ENCODE data around the gene UCK2.

The UCK2 gene

GRCh38 chr1:165903672-165904071, 76.3 kb downstream of the UCK2 start:
- DNase-seq: no peak

GRCh38 chr1:165904948-165905347, 77.5 kb downstream of the UCK2 start:
- DNase-seq: no peak

DNA sequence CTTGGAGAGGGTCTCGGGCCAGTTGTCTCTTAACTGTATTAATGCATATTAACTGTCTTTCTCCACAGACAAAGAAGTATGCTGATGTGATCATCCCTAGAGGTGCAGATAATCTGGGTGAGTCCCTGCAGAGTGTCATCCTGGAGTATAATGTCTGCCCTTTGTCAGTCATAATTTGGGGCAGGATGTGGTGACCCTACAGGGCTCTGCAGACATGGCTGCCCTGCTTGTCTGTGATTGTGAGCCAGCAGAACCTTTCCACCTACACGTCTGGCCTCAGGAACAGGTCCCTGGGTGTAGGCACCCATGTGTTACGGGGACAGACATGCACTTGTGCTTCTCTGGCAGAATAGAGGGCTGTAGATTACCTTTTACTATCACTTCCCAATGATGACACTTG, 78.4 kb downstream of the UCK2 start:
- DNase-seq: no peak

- DNase-seq: no peak
Measured at GRCh38 chr1:165907256-165907857, 79.9 kb downstream of the UCK2 start.

DNA sequence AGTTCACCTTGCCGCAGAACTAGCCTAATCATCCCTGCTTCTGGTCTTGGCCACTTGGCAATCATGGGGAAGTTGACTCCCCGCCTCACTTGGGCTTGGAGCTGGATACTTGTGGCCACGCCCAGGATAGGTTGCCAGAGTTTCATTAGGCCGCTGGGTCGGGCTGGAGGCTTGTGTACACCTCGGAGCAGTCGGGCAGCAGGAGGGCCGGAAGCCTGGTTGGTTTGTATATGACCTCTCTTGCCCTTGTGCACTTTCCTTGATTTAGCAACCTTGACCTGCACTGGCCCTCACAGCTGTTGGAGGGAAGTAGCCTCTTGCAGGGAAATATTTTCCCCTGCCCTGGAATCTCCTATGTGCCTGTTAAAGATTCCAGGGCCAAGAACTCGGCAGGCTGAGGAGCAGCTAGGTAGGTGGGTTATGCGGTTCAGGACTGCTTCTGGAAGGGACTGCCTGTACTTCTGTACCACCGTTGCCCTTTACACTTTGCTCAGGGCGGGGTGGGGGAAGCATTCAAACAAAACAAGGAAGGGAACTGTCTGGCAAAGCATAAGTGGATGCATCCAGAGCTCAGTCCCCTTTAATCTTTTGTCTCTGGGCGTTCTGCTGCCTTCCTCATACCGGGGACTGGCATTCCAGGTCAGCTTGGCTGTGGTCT, 83.5 kb downstream of the UCK2 start:
- no peak for DNase-seq

GRCh38 chr1:165911609-165912281, 84.3 kb downstream of the UCK2 start:
- no peak for DNase-seq

- no peak for DNase-seq
Measured at GRCh38 chr1:165912638-165913037, 85.2 kb downstream of the UCK2 start.

- DNase-seq: peak; percentile 56 to 90
Measured at GRCh38 chr1:165914136-165914798, 86.9 kb downstream of the UCK2 start.

DNA sequence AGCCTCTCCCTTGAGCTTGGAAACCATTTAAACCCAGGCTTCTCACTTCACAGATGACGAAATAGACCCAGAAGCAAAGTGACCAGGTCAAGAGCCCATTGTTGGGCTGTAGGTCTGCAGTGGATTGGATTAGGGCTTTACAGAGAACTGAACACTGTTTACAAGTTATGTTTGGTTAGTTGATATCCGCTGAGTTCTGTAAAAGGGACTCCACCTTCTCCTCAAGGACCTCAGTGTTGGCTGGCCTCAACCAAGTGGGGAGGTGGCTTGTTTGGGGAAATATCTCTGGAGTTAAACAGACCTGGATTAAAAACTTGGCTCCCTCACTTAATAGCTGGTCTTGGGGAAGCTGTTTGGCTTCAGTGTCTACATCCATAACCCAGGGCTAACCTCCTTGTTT, 88.1 kb downstream of the UCK2 start:
- no peak for DNase-seq

GRCh38 chr1:165915932-165916348, 88.5 kb downstream of the UCK2 start:
- DNase-seq: no peak

- no peak for DNase-seq
Measured at GRCh38 chr1:165917166-165917565, 89.8 kb downstream of the UCK2 start.

DNA sequence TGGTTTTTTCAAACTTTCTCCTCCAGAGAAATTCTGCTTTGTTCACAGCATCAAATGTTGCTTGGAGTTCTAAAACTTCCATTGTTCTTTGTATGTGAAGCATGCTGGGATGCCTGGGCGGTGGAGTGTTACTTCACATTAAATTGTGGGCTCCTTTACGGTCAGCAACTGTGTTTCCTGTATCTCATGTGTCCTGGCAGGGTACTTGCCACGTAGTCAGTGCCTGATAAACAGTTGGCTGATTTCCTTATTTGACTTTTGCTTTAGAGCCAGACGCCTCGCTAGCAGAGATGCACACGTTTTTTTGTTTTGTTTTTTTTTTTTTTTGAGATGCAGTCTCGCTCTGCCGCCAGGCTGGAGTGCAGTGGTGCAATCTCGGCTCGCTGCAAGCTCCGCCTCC, 96.7 kb downstream of the UCK2 start:
- DNase-seq: no peak

GRCh38 chr1:165925498-165926079, 98.2 kb downstream of the UCK2 start:
- no peak for DNase-seq

DNA sequence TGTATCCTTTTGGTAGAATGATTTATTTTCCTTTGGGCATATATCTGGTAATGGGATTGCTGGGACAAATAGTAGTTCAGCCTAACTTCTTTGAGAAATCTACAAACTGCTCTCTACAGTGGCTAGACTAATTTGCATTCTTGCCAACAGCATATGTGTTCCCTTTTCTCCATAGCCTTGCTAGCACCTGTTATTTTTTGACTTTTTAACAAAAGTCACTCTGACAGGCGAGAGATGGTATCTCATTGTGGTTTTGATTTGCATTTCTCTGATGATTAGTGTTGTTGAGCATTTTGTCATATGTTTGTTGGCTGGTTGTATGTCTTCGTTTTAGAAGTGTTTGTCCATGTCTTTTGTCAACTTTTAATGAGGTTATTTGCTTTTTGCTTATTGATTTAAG, 99.8 kb downstream of the UCK2 start:
- DNase-seq: no peak

DNA sequence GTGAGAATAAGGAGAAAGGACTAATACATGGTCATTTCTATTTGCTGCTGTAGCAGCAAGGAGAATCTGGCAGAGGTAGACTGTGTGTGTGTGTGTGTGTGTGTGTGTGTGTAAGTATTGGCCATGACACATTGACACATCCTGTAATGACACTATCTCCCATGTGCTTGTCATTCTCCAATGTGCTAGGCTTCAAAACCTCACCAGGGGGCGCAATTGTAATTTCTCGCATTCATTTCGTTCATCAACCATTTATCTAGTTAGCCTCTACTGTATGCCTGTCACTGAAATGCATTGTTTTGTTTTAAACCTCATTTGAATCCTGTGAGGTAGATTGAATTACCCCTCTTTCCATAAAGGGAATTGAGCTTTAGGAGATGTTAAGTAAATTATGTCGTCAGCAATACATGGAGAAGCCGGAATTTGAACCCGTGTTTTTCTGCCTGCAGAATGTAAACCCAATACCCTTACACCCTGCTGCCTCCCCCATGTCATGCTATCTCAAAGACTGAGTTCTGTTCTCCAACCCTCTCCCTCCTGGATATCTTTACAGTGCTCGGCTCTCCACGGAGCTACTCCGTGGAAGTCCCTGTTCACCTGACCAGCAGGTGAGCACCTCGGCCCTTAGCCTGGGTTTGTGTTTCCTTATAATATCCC, 100.8 kb downstream of the UCK2 start:
- DNase-seq: peak; percentile 40 to 83

- DNase-seq: no peak
Measured at GRCh38 chr1:165930961-165931360, 103.5 kb downstream of the UCK2 start.

DNA sequence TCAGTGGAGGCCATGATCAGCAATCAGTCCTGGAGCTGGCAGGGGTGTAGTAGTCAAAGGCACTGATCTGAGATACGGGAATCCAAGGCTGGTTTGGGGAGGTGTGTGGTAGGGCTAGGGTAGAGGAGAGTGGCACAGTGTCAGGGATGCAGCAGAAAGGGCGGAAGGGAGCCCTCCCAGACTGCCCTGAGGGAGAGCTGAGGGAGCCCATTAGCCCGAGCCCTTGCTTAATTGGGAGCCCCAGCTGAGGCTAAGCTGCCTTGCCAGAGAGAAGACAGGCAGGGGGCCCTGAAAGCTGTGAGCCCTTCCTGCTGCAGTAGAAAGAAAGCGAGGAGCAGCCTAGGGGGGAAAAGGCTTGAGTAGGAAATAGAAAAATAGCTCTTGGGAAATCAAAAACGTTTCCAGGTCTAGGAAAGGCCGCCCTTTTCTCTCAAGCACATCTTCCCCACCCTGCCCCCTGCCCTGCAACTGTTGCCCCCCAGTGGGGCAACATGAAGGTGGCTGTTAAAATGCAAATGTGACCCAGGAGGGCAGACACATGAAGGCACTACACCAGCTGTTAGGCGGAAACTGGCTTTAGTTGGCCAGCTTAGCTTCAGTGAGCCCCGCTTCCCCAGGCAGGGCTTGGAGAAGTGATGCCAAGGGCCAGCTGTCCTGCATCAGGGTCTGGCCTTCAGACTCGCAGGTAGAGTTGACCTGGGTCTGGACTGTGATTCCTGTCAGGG, 106.2 kb downstream of the UCK2 start:
- no peak for DNase-seq

- no peak for DNase-seq
Measured at GRCh38 chr1:165936542-165936941, 109.1 kb downstream of the UCK2 start.

DNA sequence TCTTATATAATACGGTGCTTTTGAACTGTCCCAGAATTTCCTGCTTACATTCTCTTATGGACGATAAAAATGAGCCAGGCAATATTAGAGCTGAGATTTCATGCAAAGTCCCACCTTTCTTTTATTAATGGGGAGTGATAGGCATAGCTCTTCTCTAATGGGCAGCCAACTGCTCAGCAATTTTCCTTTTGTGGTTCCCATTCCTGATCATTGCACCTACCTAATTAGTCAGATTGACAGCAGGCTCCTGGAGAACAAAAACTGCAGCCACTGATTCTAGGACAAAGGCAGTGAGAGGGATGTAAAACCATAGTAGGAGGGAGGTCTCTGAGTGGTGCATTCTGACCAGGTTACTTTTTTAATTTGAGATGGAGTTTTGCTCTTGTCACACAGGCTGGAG, 110.4 kb downstream of the UCK2 start:
- no peak for DNase-seq

DNA sequence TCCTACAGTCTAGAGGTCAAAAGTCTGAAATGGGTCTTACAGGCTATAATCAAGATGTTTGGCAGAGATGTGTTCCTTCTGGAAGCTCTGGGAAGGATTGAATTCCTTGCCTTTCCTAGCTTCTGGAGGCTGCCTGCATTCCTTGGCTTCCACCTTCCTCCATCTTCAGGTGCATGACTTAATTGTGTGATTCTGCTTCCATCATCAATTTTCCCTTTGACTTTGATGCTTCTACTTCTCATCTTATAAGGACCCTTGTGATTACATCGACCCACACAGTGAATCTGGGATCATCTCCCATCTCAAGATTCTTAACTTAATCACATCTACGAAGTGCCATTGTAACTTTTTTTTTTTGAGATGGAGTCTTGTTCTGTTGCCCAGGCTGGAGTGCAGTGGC, 111.4 kb downstream of the UCK2 start:
- DNase-seq: no peak

DNA sequence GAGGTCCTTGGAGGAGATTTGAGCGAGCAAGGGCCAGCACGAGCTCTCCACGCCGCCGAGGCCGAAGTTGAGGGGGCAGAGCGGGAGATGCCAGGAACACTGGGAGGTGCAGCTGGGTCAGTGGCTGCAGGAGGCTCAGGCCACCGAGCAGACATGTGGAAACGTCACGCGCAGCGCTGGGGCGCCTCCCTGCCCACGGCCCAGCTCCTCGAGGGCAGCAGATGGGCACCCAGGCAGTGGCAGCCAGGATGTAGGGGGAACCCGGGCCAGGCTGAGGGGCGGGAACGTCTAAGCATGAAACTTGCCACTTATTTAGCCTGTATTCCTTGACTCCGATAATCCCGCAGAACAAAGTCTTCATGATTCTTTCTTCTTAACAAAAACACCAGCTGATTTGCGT, 114.1 kb downstream of the UCK2 start:
- DNase-seq: no peak

DNA sequence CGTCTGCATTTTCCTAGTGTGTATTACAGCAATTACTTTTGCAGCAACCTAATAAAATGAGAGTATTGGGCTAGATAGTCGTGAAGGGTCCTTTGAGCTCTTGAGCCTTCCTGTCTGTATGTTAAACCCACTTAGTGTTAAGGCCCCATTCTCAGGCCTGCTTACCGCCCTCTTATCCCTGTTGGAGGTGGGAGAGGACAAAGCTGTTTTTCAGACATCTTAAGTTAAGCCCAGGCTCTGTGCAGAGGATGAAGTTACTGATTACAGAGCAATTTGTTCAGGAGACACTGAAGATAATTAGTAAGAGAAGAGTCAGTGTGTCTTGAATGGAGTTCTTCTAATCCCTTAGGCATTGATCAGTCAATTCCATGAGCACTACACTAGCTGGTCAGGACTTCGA, 114.6 kb downstream of the UCK2 start:
- DNase-seq: no peak
